NCI-H446 treated with DMSO at 0.1 percent for 48 hours (cell line): ENCODE results near the gene FAM151A.

Experiments used
- DNase-seq: peaks from one replicate; lab custom pipeline; 2025; lab: John Stamatoyannopoulos, UW

Gene FAM151A

DNA sequence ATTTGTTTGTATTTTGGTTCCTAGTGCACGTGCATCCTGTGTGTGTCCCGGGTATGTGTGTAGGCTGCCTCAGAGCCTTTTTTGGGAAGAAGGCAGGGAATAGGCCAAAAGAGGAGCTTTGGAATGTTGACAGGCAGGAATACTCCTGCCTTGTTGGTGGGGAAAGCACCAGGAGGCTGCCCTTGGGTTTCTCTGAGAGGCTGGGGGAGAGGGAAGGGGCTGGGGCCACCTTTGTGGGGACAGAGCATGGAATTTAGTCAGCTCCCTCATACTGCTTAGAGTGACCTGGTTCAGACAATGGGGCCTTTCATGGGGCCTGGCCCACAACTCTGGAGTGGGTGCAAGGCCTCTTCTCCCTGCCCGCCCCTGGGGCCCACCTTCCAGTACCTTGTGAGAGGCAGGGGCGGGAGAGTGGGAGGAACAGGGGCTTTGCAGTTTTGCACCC, 44.0 kb downstream of the FAM151A start:
- no peak for DNase-seq

GRCh38 chr1:54577612-54578011, 45.7 kb downstream of the FAM151A start:
- DNase-seq: peak; percentile 55

GRCh38 chr1:54575605-54576290, 47.6 kb downstream of the FAM151A start:
- no peak for DNase-seq

GRCh38 chr1:54575161-54575560, 48.2 kb downstream of the FAM151A start:
- DNase-seq: no peak

GRCh38 chr1:54574158-54574778, 49.1 kb downstream of the FAM151A start:
- no peak for DNase-seq

- DNase-seq: no peak
Measured at GRCh38 chr1:54572542-54572850, 50.8 kb downstream of the FAM151A start.

GRCh38 chr1:54571803-54572541, 51.4 kb downstream of the FAM151A start:
- no peak for DNase-seq

DNA sequence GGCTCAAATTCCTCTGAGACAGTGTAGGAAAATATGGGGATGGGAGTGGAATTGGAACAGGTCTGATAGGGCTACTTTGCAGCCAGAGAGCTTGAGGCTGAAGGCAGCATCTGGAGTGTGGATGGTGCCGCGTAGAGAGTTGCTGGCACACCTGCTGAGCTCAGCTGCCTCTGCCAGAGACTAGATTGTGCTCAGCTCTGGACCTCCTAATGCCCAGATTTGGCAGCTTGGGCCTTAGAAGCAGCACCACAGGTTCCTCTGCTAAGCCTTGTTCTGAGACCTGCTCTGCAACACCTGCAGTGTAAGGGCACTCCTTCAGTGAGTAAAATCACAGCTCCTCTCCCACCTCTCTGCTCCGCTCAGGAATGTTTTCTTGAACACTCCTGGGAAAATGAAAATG, 52.0 kb downstream of the FAM151A start:
- no peak for DNase-seq

GRCh38 chr1:54570161-54570560, 53.2 kb downstream of the FAM151A start:
- no peak for DNase-seq

GRCh38 chr1:54569339-54569738, 54.0 kb downstream of the FAM151A start:
- DNase-seq: no peak

- DNase-seq: no peak
Measured at GRCh38 chr1:54567961-54568360, 55.4 kb downstream of the FAM151A start.

GRCh38 chr1:54566438-54567141, 56.7 kb downstream of the FAM151A start:
- no peak for DNase-seq

DNA sequence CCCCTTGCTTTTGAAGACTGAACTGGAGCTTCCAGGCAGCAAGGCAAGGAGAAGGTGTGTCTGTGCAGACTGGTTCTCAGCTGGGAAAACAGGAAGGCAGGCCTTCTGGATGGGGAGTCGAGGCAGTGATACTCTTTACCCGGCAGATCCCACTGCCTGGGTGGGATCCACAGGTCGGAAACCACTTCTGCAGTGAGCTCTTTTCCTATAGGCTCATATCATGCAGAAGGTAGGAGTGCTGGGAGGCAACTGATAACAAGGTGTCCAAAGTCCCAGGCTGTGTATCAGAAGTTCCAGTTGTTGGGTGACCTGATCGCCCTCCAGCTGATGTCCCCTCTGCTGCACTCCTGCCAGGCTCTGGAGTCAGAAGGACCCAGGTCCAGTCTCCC, 58.2 kb downstream of the FAM151A start:
- DNase-seq: no peak

DNA sequence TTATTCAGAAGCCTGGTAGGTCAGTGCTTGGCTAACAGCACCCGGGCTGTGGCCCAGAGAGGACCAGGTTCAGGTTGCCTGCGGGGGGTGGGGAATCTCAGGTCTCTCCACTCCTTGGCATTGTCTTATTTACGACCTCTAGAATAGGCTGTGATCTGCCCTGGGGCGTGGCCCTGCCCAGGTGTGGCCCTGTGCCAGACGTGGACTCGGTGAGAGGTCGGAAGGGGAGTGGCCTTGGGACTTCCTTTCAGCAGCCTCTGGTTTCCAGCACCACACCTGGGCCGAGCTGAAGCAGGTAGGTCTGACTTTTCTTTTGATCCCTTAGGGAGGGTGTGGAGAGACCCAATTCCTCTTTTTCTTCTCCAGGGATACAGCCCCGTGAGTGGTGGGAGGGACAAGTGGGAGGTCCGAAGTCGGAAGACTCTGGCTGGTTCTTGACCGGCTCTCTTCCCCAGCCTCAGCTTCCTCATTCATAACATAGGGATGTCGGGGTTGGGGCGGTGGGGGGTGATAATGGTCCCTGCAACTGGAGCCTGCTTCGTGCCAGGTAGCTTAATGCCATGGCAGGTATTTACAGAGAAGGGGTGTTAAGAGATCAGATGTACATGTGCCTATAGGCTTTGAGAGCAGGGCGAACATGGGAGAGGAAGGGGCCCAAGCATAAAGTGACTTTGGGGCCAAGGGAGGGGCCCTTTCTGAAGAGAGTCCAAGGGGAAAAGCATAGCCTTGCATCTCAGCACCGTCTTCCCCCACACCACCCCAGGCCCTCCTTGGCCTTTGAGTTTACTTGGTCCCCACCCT, 58.8 kb downstream of the FAM151A start:
- no peak for DNase-seq

- peak; percentile 49 for DNase-seq
Measured at GRCh38 chr1:54559771-54560231, 63.5 kb downstream of the FAM151A start.
